GM19463 (cell line): ENCODE results near the gene RCAN1.
"Not testable (repeated sequence)": the region's sequence is repeated elsewhere in the genome, so short reads cannot be mapped to it uniquely, and the experiment has no call there.

Source experiments
- ATAC-seq: cut with Tn5 transposase; IDR thresholded peaks from one replicate; pipeline ENCODE4 v1.9.1; 2021; ENCODE audit warnings: mild to moderate bottlenecking, moderate library complexity; ENCODE audit not compliant: unreplicated experiment

The RCAN1 gene

DNA sequence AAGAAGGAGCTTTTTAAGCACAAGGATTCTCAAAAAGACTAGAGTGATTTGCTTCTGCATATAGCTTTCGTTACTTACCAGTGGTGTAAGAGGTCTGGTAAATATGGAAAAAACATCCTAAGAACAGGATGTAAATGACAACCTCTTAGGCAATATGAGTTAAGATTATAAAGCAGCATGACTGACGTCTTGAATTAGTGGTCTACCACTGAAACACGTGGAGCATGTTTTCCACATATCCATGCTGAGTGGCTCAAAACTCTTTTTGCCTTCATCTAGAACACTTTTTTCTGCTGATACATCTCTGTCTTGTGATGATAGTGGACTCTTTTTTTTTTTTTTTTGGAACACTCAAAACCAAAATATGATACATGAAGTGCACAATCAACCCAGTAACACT lies 44.6 kb downstream of the RCAN1 start:
- ATAC-seq: no peak

DNA sequence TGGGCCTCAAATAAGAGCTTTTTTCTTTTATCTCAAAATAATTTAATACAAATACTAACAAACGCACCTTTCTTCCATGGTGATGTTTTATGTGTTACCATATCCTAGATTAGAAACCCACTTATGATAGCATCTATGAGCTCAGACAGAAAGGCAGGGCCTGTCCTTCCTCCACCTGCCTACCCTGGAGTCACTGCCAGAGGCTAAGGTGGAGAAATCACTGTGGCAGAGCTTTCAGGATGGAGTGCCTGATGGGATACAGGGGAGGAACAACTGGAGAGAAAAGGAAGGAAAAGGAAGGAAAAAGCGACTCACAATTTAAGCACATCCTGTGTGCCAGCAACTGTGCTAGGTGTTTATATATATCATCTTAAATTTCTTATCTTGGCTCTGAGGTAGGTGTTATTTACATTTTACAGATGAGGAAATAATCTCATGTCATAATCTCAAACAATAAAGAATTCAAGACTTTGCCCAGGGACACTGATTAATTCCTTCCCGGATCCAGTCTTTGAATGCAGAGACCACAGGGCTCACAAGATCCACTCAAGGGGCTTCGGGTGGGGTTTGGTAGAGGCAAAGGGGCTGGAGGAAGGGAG lies 45.4 kb downstream of the RCAN1 start:
- ATAC-seq: no peak

DNA sequence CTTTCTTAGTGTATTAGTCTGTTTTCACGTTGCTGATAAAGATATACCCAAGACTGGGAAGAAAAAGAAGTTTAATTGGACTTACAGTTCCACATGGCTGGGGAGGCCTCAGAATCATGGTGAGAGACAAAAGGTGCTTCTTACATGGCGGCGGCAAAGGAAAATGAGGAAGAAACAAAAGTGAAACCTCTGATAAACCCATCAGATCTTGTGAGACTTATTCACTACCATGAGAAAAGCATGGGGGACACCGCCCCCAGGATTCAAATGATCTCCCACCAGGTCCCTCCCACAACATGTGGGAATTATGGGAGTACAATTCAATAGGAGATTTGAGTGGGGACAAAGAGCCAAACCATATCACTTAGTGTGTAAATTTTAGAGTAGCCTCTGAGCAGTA lies 46.1 kb downstream of the RCAN1 start:
- not testable (repeated sequence) for ATAC-seq

DNA sequence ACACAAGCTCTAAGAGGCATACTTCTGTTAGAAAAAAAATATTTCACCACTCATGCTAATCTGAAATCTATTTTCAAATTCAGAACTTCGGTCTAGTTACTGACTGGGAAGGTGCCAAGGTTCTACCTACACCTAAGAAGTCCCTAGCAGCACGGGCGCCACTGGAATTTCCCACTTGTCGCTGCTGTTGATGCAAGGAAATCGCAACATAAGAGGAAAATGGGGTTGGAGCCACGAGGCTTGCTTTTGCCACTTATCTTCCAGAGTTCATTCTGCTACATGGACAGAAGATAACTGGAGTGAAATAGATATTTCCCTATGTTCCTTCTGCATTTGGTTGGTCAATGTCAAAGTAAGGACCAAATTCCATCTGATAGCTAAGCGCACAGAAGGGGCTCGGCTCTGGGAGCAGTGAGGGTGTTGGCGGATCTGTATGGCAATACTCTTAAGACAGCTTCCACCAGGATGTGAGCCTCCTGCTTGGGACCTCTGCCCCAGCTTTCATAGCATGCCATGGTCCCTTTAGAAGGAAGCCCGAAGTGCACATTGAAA lies 47.2 kb downstream of the RCAN1 start:
- ATAC-seq: no peak

DNA sequence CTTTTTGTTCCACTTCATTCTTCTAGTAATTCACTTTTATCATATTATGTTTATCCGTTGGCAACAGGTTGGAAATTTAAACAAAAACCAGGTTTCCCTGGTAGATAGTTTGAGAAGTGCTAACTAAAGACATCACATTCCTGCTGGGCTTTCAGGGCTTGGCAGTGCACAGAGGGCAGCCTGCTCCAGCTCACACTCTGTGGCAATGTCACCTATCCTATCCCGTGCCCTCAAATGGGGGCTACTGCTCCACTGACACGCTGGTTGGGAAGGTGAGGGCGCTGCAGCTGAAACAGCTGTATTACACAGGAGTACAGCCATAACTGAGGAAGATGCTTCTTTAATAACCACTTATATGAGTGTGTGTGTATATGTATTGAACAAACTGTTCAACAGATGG lies 49.7 kb downstream of the RCAN1 start:
- ATAC-seq: no peak

DNA sequence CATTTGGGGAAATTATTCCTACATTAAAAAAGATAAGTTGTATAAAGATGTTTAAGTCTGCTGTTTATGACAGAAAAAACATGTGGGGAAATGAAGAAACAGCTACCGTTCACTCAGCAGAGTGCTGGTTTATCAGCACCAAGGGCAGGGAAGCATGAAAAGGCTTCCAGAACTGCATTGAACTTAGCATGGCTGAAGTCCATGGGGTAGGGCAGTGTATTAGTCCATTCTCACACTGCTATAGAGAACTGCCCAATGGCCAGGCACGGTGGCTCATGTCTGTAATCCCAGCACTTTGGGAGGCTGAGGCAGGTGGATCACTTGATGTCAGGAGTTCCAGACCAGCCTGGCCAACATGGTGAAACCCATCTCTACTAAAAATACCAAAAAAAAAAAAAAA lies 51.5 kb downstream of the RCAN1 start:
- not testable (repeated sequence) for ATAC-seq

DNA sequence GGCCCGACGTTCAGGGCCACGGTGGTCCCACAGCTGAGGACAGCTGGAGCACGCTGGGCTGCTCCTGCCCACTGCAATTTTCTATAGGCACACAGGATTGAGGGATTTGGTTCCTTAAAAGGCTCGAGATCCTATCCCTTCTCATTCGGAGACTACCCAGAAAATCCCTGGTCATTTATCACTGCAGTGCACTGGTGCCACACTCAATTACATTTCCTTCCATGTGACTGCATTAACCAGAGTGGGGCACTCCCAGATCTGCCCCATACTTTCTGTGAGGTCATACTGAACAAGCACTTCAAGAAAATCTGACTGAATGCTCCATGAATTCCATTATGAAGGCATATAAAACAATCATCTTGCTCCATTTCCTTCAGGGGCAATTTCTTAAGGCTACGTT lies 53.1 kb downstream of the RCAN1 start:
- ATAC-seq: no peak

DNA sequence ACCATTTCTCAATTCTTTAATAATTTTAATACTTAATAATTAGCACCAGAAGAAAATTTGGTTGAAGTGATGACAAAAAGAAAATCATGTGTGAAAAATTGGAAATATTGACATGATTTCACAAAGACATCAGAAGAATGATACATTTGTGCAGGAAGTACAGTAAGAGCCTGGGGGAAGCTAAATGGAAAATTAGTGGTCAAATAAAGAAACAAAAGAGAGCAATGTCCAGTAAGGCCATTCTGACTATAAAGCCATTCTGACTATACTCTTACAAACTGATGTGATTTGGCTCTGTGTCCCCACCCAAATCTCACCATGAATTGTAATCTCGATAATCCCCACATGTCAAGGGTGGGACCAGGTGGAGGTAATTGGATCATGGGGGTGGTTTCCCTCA lies 54.3 kb downstream of the RCAN1 start:
- no peak for ATAC-seq

DNA sequence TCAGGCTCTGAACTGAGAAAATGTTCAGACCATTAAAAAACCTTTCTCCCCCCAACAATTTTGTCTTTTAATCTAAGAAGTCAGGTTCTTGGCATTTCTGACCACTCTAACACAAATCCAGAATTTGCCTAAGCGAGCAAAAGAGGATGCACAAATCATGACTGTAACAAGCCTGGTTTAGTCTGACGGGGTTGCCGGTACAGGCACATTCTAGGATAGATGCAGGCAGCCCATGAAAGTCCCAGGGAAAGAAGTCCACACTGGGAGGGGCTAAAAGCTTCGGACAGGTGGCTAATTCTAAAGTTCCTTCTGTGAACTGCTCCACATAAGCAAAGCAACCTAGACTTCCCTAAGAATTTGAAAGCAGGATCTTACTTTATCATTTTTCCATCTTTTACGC lies 54.9 kb downstream of the RCAN1 start:
- ATAC-seq: no peak

DNA sequence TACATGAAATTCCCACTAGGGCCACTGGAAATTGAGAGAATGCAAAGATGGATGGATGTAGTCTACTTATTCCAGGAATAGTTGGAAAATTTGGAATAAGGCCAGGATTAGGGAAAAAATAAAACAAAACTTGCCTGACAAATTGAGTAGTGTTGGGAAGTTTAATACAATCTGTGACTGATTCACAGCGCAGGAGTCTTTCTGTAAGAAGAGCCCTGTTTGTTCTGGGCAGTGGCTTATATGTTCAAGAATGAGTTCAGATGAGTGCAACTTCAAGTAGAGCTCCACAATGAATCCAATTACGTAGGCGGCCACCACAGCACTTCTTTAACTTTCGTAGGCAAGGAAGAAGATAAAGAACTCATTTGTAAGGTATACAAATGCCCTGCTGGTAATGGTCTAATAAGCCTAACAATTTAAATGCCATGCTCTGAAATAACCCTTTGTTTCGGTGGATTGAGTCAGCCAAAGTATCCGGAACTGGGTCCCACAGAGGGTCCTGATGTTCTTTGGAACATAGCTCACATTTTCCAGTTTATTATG lies 55.8 kb downstream of the RCAN1 start:
- no peak for ATAC-seq

DNA sequence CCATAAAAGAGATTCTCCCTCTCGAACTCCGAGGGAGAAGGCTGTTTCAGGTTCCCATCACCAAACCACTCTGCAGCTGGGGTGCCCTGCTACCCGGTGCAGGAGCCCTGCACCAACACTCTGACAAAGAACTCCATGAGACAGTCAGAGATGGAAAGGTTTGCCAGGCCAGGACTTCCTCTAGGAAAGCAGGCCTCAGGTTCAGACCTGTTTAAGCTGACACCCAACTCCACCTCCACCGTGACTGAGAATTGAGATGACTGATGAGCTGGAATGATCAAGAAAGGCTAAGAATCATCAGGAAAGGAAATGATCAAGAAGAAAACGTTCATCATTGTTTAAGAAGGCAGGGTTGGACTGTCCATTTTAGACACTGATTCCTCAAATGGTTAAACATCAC lies 56.7 kb downstream of the RCAN1 start:
- no peak for ATAC-seq

DNA sequence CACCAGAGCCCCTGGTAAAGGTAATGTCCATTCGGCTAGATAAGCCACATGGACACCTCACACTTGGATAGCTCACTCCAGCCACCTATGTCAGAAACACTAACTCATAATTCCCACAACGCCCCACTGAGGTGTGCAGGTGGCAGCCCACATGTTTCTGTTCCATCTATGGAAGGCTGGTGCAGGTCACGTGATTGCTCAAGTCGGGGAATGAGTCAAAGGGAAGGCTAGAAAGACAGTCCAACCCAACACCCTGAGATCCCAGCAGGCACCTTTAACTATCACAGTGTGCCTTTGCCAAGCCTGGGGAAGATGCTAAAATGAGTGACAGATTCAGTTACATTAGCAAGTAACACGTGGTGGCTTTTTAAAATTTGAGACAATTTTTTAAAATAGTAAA lies 57.7 kb downstream of the RCAN1 start:
- ATAC-seq: no peak

DNA sequence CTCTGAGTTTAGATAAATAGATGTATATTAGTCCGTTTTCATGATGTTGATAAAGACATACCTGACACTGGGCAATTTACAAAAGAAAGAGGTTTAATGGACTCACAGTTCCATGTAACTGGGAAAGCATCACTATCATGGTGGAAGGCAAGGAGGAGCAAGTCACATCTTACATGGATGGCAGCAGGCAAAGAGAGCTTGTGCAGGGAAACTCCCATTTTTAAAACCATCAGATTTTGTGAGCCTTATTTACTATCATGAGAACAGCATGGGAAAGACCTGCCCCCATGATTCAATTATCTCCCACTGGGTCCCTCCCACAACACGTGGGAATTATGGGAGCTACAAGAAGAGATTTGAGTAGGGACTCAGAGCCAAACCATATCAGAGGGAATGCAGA lies 60.2 kb downstream of the RCAN1 start:
- ATAC-seq: not testable (repeated sequence)

DNA sequence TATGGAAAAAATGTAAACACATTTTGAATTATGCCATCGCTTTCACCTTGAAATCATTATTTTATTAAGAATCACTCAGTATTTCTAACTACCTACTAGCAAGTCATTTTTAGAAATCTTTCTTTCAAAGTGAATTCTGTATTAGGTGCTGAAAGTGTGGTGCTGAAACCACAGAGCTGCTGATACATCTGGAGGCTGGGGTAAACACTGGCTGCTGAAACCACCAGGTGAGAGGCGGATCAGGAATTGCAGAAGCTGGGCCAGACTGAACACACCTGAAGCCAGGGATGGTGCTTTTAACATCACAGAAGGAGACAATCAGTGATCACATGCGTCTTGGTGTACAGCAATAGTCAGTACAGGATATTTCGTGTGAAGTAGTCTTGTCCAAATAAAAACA lies 60.7 kb downstream of the RCAN1 start:
- no peak for ATAC-seq

DNA sequence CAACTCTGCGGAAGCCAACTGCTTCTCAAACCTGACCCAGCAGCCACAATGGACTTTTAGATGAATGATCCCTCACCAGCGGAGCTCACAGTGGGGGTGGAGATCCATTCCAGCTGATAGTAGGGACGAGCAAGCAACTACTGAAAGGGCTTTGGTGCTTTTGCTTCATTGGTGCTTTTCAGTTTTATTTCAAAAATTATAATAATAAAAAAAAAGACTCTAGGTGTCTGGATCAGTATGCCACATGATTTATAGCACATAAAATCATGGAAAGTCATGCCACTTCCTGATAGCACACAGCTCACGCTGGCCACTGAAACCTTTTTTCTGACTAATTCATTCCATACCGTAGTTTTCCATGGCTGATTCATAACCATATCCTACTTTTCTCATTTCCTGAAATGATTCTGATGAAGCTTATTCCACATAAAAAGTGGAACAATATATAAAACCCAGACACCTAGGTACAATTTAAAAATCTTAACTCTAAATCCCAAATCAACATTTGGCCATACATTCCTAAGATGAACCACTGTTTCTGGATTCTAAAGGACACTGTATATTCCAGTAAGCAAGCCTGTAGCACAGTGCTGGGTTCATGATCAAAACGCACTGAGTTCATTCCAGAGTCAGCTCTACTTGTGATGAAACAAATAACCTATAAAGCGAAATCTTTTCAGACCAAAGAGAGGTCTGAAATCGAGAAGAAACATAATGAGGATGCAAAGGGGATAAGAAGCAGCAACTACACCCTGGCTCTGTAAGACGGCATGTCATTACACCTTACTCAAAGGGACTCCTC lies 61.6 kb downstream of the RCAN1 start:
- ATAC-seq: no peak

DNA sequence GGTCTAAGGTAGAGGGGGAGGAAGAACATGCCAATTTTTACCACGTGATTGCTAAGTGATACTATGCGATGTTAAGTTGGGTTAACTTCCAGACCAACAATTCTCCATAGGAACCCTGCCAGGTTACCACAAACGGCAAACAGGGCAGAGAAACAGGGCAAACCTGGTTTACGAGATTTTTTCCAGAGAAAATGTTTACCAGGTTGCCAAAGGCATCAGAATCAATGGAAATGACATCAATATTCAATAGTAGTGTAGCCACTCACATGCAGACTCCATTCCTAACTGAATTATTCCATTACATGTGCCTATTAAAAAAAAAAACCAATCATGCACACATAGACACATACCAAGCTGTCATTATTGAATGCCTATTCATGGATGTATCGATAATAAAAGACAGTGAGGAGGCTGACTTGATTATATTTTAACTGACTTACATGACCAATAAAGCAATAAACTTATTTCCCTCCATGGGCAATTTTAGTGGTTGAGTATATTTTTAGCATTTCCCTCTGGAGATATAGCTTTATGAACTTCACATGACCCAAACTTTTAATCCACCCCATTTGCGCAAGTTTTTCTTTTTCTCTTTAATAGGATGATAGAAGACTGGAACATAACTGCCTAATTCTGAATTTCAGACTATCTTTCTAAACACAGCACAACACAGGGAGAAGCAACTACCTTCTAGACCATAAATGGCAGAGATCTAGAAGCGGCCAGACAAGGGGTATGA lies 62.4 kb downstream of the RCAN1 start:
- no peak for ATAC-seq

DNA sequence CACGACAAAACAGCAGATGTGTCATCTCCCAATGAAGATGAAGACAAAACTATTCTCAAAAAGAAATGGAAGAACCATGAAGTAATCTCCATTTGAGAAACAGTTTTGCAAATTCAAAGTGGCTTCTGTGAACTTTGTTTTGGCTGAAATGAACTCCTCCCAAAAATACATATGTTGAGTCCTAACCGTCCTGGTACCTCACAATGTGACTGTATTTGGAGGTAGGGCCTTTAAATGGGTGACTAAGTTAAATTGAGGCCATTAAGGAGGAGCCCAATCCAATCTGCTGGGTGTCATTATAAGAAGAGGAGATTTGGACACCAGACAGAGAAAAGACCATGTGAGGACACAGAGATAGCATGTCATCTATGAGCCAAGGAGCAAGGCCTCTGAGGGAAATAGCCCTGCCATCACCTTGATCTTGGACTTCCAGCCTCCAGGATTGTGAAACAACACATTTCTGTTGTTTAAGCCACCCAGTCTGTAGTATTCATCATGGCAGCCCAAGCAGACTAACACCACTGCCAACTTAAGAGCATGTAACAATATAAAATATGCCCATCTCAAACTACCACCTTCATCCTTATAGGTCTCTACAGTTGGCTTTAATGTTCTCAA lies 64.6 kb downstream of the RCAN1 start:
- no peak for ATAC-seq

DNA sequence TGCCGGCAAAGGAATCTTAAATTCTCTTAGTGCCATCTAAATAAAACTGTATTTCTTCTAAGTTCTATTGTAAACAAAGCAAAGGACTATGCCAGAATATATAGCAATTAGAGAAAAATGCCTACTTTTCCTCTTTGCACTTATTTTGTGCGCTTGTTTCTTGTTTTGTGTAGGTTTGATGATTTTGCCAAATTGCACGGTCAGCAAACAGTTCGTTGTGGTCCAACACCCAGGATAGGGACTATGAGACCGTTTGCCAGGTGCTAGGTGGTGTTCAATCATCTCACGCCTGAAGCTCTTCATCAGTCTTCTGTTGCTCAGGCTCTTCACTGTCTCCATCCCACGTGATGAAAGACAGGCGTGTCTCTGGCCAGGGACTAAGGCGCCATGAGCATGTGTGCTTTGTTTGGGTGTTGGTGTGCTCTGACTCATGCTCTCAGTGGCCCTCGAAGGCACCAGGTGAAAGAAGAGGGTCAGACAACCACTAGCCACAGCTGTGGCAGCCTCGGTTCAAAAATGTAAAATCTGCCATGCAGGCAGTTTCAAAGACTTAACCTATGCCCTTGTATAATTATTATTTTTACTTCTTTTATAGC lies 66.0 kb downstream of the RCAN1 start:
- ATAC-seq: no peak

DNA sequence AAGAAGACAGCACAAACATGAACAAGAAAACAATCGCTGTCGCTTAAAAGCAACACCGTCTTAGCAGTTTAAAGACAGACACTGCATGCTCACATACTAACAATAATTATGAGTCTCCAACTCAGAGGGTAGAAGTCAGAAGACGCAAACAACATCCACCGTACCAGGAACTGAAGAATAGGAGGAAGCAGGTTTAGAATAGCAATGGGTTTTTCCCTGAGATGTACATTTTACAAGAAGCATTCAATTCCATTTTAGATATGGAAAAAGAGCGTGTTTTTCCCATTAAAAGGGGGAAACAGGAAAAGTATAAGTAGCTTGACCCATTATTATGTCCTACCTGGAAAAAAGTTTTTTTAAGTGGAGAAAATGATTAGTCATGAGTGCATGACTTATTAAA lies 68.4 kb downstream of the RCAN1 start:
- ATAC-seq: no peak

DNA sequence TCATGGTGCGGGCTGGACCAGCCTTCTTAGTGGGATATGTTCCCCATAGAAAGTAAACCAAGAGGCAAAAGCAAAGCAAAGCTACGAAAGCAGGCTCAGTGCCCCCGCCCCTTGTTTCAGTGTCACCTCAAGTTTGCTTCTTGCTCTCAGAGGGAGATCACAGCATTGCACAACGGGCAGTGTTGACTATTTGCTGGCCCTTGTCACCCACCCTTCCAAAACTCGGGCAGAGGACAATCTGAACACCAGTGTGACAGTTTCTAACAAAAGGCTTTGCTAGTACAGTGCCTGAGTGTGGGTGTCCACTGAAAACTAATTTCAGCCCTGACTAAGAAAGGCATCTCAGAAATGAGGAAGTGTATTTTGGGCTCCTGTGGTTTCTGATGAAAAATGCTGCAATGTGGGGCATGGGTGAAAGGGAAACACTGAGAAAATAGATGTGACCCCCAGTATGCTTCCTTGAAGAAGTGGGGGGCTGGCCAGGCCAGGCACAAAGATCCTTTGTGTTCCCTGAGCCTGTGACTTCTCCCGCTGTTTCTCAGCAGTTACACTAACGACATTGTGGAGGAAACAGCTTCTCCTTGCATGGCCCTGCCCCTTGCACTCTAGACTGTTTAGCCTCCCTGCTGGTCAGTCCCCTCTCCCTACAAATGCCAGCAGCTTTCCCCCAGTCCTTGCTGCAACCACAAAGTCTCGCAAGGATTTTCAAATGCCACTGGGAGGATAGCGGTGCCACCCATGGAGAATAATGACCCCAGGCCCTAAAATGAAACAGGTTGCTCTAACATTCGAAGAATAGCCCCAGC lies 69.6 kb downstream of the RCAN1 start:
- ATAC-seq: peak; percentile 85
